IMR-90 (cell line): ENCODE data around the gene NUDCD3. TPM values are rescaled to one million over a fixed set of nuclear protein-coding genes. Genes with fewer than 3 reads are reported as not detected.

Source experiments
- ATAC-seq: fragments of 200-7000 bp; cut with Tn5 transposase; 2 replicates; pipeline ENCODE4 v1.9.1; 2020; ENCODE audit warnings: low read depth, mild to moderate bottlenecking, moderate library complexity
- BruUV-seq: library from RNA; stranded (reverse); fragments of 400-500 nt; replicated peaks from 2 replicates; lab custom pipeline; 2021; lab: Mats Ljungman, UMichigan
- CTCF ChIA-PET: fragments of 300-600 bp; formaldehyde crosslinking; extraction: SDS; loops from one replicate; lab custom pipeline; 2021; ENCODE audit warnings: antibody characterized with exemption; lab: Yijun Ruan, JAX
- POLR2A ChIA-PET: fragments of 300-600 bp; sonication (Branson Sonifier 250); formaldehyde crosslinking; loops from one replicate; lab custom pipeline; 2022; ENCODE audit warnings: antibody characterized with exemption; ENCODE audit not compliant: unreplicated experiment; lab: Charles Lee
- DNase-seq: peaks from one replicate; pipeline ENCODE4 v3.0.0; 2013
- H2AFZ ChIP-seq: replicated peaks from 2 replicates; pipeline ENCODE3; 2013; ENCODE audit warnings: low read length, mild to moderate bottlenecking; ENCODE audit not compliant: poor library complexity
- H2AK5ac ChIP-seq: 2 replicates; pipeline ENCODE4 v1.6.1; 2013; ENCODE audit warnings: low read depth, low read length, inconsistent platforms
- H2AK9ac ChIP-seq: replicated peaks from 2 replicates; pipeline ENCODE3; 2013; ENCODE audit warnings: mild to moderate bottlenecking, low read depth, low read length, moderate library complexity; ENCODE audit not compliant: poor library complexity
- H2BK120ac ChIP-seq: 2 replicates; pipeline ENCODE4 v1.6.1; 2013; ENCODE audit warnings: low read depth, low read length, inconsistent platforms
- H2BK15ac ChIP-seq: 3 replicates; pipeline ENCODE4 v1.6.1; 2013; ENCODE audit warnings: low read depth, low read length, inconsistent platforms
- H2BK20ac ChIP-seq: 2 replicates; pipeline ENCODE4 v1.6.1; 2013; ENCODE audit warnings: low read depth, mild to moderate bottlenecking, inconsistent platforms, low read length, moderate library complexity
- H2BK5ac ChIP-seq: 2 replicates; pipeline ENCODE4 v1.6.1; 2013; ENCODE audit warnings: mild to moderate bottlenecking, low read depth, low read length, inconsistent platforms; ENCODE audit not compliant: poor library complexity, severe bottlenecking
- H3K14ac ChIP-seq: replicated peaks from 2 replicates; pipeline ENCODE4 v1.6.1; 2013; ENCODE audit warnings: low read depth, low read length, inconsistent platforms
- H3K18ac ChIP-seq: 2 replicates; pipeline ENCODE4 v1.6.1; 2013; ENCODE audit warnings: low read depth, low read length, control low read depth
- H3K23ac ChIP-seq: 2 replicates; pipeline ENCODE4 v1.6.1; 2013; ENCODE audit warnings: low read depth, low read length, inconsistent platforms
- H3K27ac ChIP-seq: 2 replicates; pipeline ENCODE4 v1.5.1; 2013; ENCODE audit warnings: mild to moderate bottlenecking, control low read depth, low read length; ENCODE audit not compliant: insufficient read depth
- H3K27me3 ChIP-seq: 2 replicates; pipeline ENCODE4 v1.6.1; 2013; ENCODE audit warnings: low read length; ENCODE audit not compliant: control insufficient read depth, insufficient read depth
- H3K36me3 ChIP-seq: 2 replicates; pipeline ENCODE4 v1.6.1; 2013; ENCODE audit warnings: low read length, mixed read lengths; ENCODE audit not compliant: control insufficient read depth, insufficient read depth
- H3K4ac ChIP-seq: 2 replicates; pipeline ENCODE4 v1.6.1; 2013; ENCODE audit warnings: low read depth, low read length, inconsistent platforms
- H3K4me1 ChIP-seq: 2 replicates; pipeline ENCODE4 v1.6.1; 2013; ENCODE audit warnings: low read length, mixed read lengths; ENCODE audit not compliant: control insufficient read depth, insufficient read depth
- H3K4me2 ChIP-seq: 2 replicates; pipeline ENCODE4 v1.6.1; 2013; ENCODE audit warnings: low read depth, mild to moderate bottlenecking, control low read depth, low read length, moderate library complexity
- H3K4me3 ChIP-seq: 2 replicates; pipeline ENCODE4 v1.5.1; 2013; ENCODE audit warnings: low read depth, mild to moderate bottlenecking, control low read depth, low read length, moderate library complexity; ENCODE audit not compliant: insufficient read depth
- H3K56ac ChIP-seq: 2 replicates; pipeline ENCODE4 v1.6.1; 2013; ENCODE audit warnings: low read length, inconsistent platforms; ENCODE audit not compliant: insufficient read depth; ENCODE audit errors: extremely low read depth
- H3K79me1 ChIP-seq, 2 experiments: 2 replicates each; pipeline ENCODE4 v1.6.1; 2013; ENCODE audit warnings: low read length in 2 of 2, inconsistent platforms in 1 of 2, low read depth in 1 of 2
- H3K9ac ChIP-seq: 2 replicates; pipeline ENCODE4 v1.6.1; 2013; ENCODE audit warnings: low read depth, low read length, control low read depth
- H3K9me1 ChIP-seq: 2 replicates; pipeline ENCODE4 v1.6.1; 2013; ENCODE audit warnings: low read length, inconsistent platforms; ENCODE audit not compliant: insufficient read depth
- H3K9me3 ChIP-seq: 2 replicates; pipeline ENCODE4 v1.6.1; 2013; ENCODE audit warnings: low read length; ENCODE audit not compliant: control insufficient read depth, insufficient read depth
- H4K20me1 ChIP-seq: 2 replicates; pipeline ENCODE4 v1.6.1; 2013; ENCODE audit warnings: low read length, inconsistent platforms; ENCODE audit not compliant: insufficient read depth
- H4K5ac ChIP-seq: 2 replicates; pipeline ENCODE4 v1.6.1; 2013; ENCODE audit warnings: mild to moderate bottlenecking, low read depth, low read length, control low read depth
- H4K8ac ChIP-seq, 2 experiments: 2 replicates each; pipeline ENCODE4 v1.6.1; 2013; ENCODE audit warnings: low read depth in 2 of 2, low read length in 2 of 2, control low read depth in 1 of 2, inconsistent platforms in 1 of 2
- H4K91ac ChIP-seq: 2 replicates; pipeline ENCODE4 v1.6.1; 2013; ENCODE audit warnings: low read depth, low read length, inconsistent platforms; ENCODE audit not compliant: insufficient read depth
- BHLHE40 ChIP-seq: fragments of 150-350 bp; IDR thresholded peaks from 2 replicates; pipeline ENCODE4 v1.6.1; 2016; ENCODE audit warnings: mild to moderate bottlenecking, low read depth, low read length
- CEBPB ChIP-seq: IDR thresholded peaks from 2 replicates; pipeline ENCODE4 v1.6.1; 2012; ENCODE audit warnings: low read depth, low read length, improper control_type of control experiment
- CHD1 ChIP-seq: IDR thresholded peaks from 2 replicates; pipeline ENCODE4 v1.6.1; 2012; ENCODE audit warnings: low read depth, low read length, improper control_type of control experiment
- CTCF ChIP-seq: conservative IDR thresholded peaks from 2 replicates; pipeline ENCODE4 v1.5.1; 2012; ENCODE audit warnings: mild to moderate bottlenecking, low read depth, low read length, improper control_type of control experiment
- ELK1 ChIP-seq: fragments of 150-350 bp; IDR thresholded peaks from 2 replicates; pipeline ENCODE4 v1.6.1; 2016; ENCODE audit warnings: low read depth, mild to moderate bottlenecking, low read length, moderate library complexity, borderline replicate concordance
- FOS ChIP-seq: fragments of 150-350 bp; IDR thresholded peaks from 2 replicates; pipeline ENCODE4 v1.6.1; 2016; ENCODE audit warnings: low read depth, low read length
- MAFK ChIP-seq: IDR thresholded peaks from 2 replicates; pipeline ENCODE4 v1.6.1; 2012; ENCODE audit warnings: low read depth, low read length, improper control_type of control experiment
- MAZ ChIP-seq: IDR thresholded peaks from 2 replicates; pipeline ENCODE4 v1.6.1; 2012; ENCODE audit warnings: low read depth, mild to moderate bottlenecking, low read length, improper control_type of control experiment, moderate library complexity, borderline replicate concordance
- MXI1 ChIP-seq: IDR thresholded peaks from 2 replicates; pipeline ENCODE4 v1.6.1; 2012; ENCODE audit warnings: low read depth, mild to moderate bottlenecking, low read length, moderate library complexity, borderline replicate concordance
- NFE2L2 ChIP-seq: fragments of 150-350 bp; IDR thresholded peaks from 2 replicates; pipeline ENCODE4 v1.6.1; 2016; ENCODE audit warnings: low read depth, mild to moderate bottlenecking, low read length
- POLR2A ChIP-seq: IDR thresholded peaks from 2 replicates; pipeline ENCODE4 v1.6.1; 2012; ENCODE audit warnings: mild to moderate bottlenecking, low read depth, low read length
- RAD21 ChIP-seq: IDR thresholded peaks from 2 replicates; pipeline ENCODE4 v1.6.1; 2012; ENCODE audit warnings: low read length, improper control_type of control experiment
- RCOR1 ChIP-seq: IDR thresholded peaks from 2 replicates; pipeline ENCODE4 v1.6.1; 2012; ENCODE audit warnings: mild to moderate bottlenecking, low read length, improper control_type of control experiment; ENCODE audit not compliant: insufficient replicate concordance
- RFX5 ChIP-seq: IDR thresholded peaks from 2 replicates; pipeline ENCODE4 v1.8.0; 2012; ENCODE audit warnings: low read depth, mild to moderate bottlenecking, low read length, moderate library complexity
- SMC3 ChIP-seq: fragments of 150-350 bp; IDR thresholded peaks from 2 replicates; pipeline ENCODE4 v1.6.1; 2016; ENCODE audit warnings: low read depth, mild to moderate bottlenecking, antibody characterized with exemption, low read length, moderate library complexity
- USF2 ChIP-seq: fragments of 150-350 bp; IDR thresholded peaks from 2 replicates; pipeline ENCODE4 v1.6.1; 2017; ENCODE audit warnings: mild to moderate bottlenecking, antibody characterized with exemption, low read length, low read depth
- WGBS, 2 experiments: methylation state at CpG; one replicate each; pipeline versions ENCODE4 v1.1.5 to v1.1.7; 2013; ENCODE audit warnings: missing lambda C conversion rate in 2 of 2; ENCODE audit not compliant: insufficient read length in 1 of 2; ENCODE audit errors: extremely low coverage in 2 of 2; 5-methylcytosine and 5-hydroxymethylcytosine counted together
- dilution Hi-C: fragments of 300-500 bp; cut with HindIII; formaldehyde crosslinking; loops from one replicate; pipeline ENCODE4 v1.14.3; 2018; ENCODE audit warnings: low sequenced_read_pairs; ENCODE audit not compliant: unreplicated experiment
- in situ Hi-C: fragments of 300-500 bp; cut with MboI; formaldehyde crosslinking; loops from 3 replicates; pipeline ENCODE4 v1.14.3; 2019; ENCODE audit warnings: low sequenced_read_pairs, inconsistent platforms, mixed read lengths
- intact Hi-C: fragments of 100-400 bp; cut with micrococcal nuclease; formaldehyde crosslinking; loops from 2 replicates; pipeline ENCODE4 v1.10.0; 2022
- polyA plus RNA-seq, 3 experiments: library from polyadenylated mRNA; depleted of rRNA; stranded (reverse); fragments of >200 nt; gene quantifications; 2 replicates each; pipeline ENCODE4 v1.2.3, GENCODE V29; 2012; ENCODE audit warnings: low replicate concordance in 1 of 3
- total RNA-seq: library from RNA; depleted of rRNA; stranded (reverse); fragments of >200 nt; gene quantifications from 2 replicates; pipeline ENCODE4 v1.2.3, GENCODE V29; 2012

Gene NUDCD3
- total and polyA plus RNA-seq, 2 of the 4 experiments (the other 2 are of a cell fraction): 49.5 to 76.0 TPM

- BruUV-seq: no TSS peak
Observed at GRCh38 chr7:44519546-44519945, 29.1 kb upstream of the NUDCD3 start.

More at GRCh38 chr7:44519546-44519945, 29.1 kb upstream of the NUDCD3 start:
- H3K4ac ChIP-seq: no peak overlapping the region
- dilution Hi-C loops (no loop called here), in situ Hi-C loops (no loop called here), intact Hi-C loops (no loop called here)
- H3K27me3 ChIP-seq: peaks cover 36% of the 10 kb centered on the region
- H2BK20ac ChIP-seq: no peak overlapping the region
- H2AK5ac ChIP-seq: no peak overlapping the region
- no peak overlapping the region for H2BK120ac ChIP-seq
- H3K4me1 ChIP-seq: no peaks in the 10 kb centered on the region
- no peak for TF ChIP-seq POLR2A
- TF ChIP-seq ELK1: no peak
- TF ChIP-seq FOS: no peak
- no peak for TF ChIP-seq MAZ
- TF ChIP-seq SMC3: no peak
- TF ChIP-seq RFX5: no peak
- no peak for TF ChIP-seq CHD1
- no peak for TF ChIP-seq MXI1
- no peak for TF ChIP-seq RCOR1
- no peak for TF ChIP-seq NFE2L2
- no peak for TF ChIP-seq USF2
- TF ChIP-seq MAFK: no peak
- TF ChIP-seq BHLHE40: no peak
- no peak for TF ChIP-seq CTCF
- TF ChIP-seq RAD21: no peak
- no peak for TF ChIP-seq CEBPB
- H3K23ac ChIP-seq: no peak overlapping the region
- H4K8ac ChIP-seq: no peak overlapping the region
- H4K91ac ChIP-seq: no peak overlapping the region
- H3K56ac ChIP-seq: no peak overlapping the region
- no peak for DNase-seq
- no peaks in the 10 kb centered on the region for H3K79me1 ChIP-seq
- no peak overlapping the region for H3K9ac ChIP-seq
- no peak overlapping the region for H2BK15ac ChIP-seq
- H2AK9ac ChIP-seq: no peak overlapping the region
- H2BK5ac ChIP-seq: no peak overlapping the region
- no peaks in the 10 kb centered on the region; the same call in 1 of the 2 replicates for H3K9me1 ChIP-seq
- no peaks in the 10 kb centered on the region for H4K20me1 ChIP-seq
- CTCF ChIA-PET: interaction anchor here (0.5 to 0.7 kb wide), 2 partner anchors 36 to 51 kb away, joined by 3 read pairs; no protein-coding TSS in a partner anchor
- no peak overlapping the region for H3K4me2 ChIP-seq
- H3K18ac ChIP-seq: no peak overlapping the region
- no peaks in the 10 kb centered on the region for H3K36me3 ChIP-seq
- peak overlapping the region; percentile 35 for H2AFZ ChIP-seq
- H3K4me3 ChIP-seq: no peak overlapping the region
- H3K27ac ChIP-seq: no peak overlapping the region
- H3K9me3 ChIP-seq: peaks cover 6% of the 10 kb centered on the region; the same call in 1 of the 2 replicates
- no peak overlapping the region for H4K5ac ChIP-seq
- ATAC-seq: no peak
- no peak overlapping the region for H3K14ac ChIP-seq
- 50% methylated on average over 5 of the region's 7 CpGs; no CpG with 5 or more reads in 1 of the 2 experiments for WGBS, 2 experiments
- POLR2A ChIA-PET: no interaction called here
